LNCAP (cell line): ENCODE data around the gene RNF182.

Source experiments
- TF ChIP-seq, protein P1 (sequence below): fragments of 450-650 bp; IDR thresholded peaks from 2 replicates; pipeline ENCODE4 v1.5.1; 2017; ENCODE audit warnings: mild to moderate bottlenecking

The RNF182 gene

GRCh38 chr6:14023855-14024254 lies 99.1 kb downstream of the RNF182 start:
- TF ChIP-seq, protein P1, sequence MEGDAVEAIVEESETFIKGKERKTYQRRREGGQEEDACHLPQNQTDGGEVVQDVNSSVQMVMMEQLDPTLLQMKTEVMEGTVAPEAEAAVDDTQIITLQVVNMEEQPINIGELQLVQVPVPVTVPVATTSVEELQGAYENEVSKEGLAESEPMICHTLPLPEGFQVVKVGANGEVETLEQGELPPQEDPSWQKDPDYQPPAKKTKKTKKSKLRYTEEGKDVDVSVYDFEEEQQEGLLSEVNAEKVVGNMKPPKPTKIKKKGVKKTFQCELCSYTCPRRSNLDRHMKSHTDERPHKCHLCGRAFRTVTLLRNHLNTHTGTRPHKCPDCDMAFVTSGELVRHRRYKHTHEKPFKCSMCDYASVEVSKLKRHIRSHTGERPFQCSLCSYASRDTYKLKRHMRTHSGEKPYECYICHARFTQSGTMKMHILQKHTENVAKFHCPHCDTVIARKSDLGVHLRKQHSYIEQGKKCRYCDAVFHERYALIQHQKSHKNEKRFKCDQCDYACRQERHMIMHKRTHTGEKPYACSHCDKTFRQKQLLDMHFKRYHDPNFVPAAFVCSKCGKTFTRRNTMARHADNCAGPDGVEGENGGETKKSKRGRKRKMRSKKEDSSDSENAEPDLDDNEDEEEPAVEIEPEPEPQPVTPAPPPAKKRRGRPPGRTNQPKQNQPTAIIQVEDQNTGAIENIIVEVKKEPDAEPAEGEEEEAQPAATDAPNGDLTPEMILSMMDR: no peak

- TF ChIP-seq, protein P1: no peak
Measured at GRCh38 chr6:14025160-14025559, 100.4 kb downstream of the RNF182 start.

DNA sequence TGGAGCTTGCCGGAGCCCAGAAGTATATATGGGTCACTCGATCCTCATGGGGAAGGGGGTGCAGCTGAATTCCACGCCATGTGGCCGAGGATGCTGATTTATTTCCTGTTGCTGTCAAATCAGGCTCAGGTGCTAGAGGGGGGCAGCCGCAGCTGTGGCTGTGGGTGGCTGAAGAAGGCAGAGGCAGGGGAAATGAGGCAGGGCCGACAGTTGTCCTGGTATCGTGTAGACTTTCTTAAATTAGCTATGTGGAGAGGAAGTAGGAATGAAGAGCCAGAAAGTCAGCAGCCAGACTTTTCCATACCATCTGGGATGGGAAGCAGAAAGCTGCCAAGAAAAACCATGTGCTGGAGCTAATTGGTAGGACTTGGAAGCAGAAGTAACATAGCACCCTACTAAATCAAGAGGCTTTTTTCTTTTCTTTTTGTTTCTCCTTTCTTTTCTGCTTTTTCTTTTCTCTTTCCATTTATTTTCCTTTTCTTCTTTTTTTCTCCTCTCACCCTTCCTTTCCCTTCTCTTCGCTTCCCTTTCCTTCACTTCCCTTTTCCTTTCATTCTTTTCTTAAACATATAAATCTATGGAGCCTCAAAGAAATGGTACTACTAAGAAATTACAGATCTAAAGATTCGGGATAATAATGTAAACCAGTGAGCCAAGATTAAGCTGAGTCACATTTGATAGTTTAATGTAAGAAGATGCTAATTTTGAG lies 102.2 kb downstream of the RNF182 start:
- TF ChIP-seq, protein P1: no peak

GRCh38 chr6:14028631-14029030 lies 103.9 kb downstream of the RNF182 start:
- TF ChIP-seq, protein P1: no peak

DNA sequence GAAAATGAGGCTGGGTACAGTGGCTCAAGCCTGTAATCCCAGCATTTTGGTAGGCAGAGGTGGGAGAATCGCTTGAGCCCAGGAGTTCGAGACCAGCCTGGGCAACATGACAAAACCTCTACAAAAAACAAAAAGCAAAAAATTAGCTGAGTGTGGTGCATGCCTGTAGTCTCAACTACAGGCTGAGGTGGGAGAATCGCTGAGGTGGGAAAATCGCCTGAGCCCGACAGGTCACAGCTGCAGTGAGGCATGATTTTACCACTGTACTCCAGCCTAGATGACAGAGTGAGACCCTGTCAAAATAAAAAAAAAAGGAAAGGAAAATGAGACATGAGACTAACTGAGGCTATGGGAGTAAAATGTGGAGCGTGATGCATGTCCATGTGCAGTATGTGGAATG lies 104.9 kb downstream of the RNF182 start:
- TF ChIP-seq, protein P1: no peak
